Stomach smooth muscle (tissue), 2 donors: ENCODE results near the gene SERTM2.

Experiments
- H3K27ac ChIP-seq: one replicate; pipeline ENCODE4 v1.7.0; 2013; ENCODE audit warnings: mild to moderate bottlenecking, low read length, inconsistent platforms
- H3K27me3 ChIP-seq, 2 donors: one replicate each; pipeline ENCODE4 v1.7.0; 2013; ENCODE audit warnings: low read length in 2 of 2; ENCODE audit not compliant: insufficient read depth in 2 of 2, control insufficient read depth in 1 of 2
- H3K36me3 ChIP-seq, 2 donors: one replicate each; pipeline ENCODE4 v1.7.0; 2013; ENCODE audit warnings: low read length in 2 of 2; ENCODE audit not compliant: control insufficient read depth in 2 of 2, insufficient read depth in 2 of 2
- H3K4me1 ChIP-seq: one replicate; pipeline ENCODE4 v1.7.0; 2013; ENCODE audit warnings: low read length; ENCODE audit not compliant: control insufficient read depth, insufficient read depth
- H3K4me3 ChIP-seq, 2 donors: one replicate each; pipeline ENCODE4 v1.7.0; 2013; ENCODE audit warnings: low read length in 2 of 2
- H3K9ac ChIP-seq, 2 donors: one replicate each; pipeline ENCODE4 v1.7.0; 2013; ENCODE audit warnings: low read length in 2 of 2, mild to moderate bottlenecking in 1 of 2
- H3K9me3 ChIP-seq, 2 donors: one replicate each; pipeline ENCODE4 v1.7.0; 2013; ENCODE audit warnings: low read length in 2 of 2; ENCODE audit not compliant: control insufficient read depth in 2 of 2
- donor health status: healthy.
- donor health status: Pancreatic carcinoma.

SERTM2 gene

GRCh38 chrX:111511477-111511876, at the start of gene SERTM2:
TSS of gene SERTM2 (plus strand) at chrX:111511645. CDS start at chrX:111518858, 7,213 bp downstream.
- H3K9ac ChIP-seq, result no peak within 1 kb of the TSS
- H3K4me3 ChIP-seq, result no peak within 1 kb of the TSS
- no peak within 1 kb of the TSS for H3K27ac ChIP-seq
- peaks cover 0 to 7% of the 10 kb centered on the region in 2 donors for H3K27me3 ChIP-seq
- H3K4me1 ChIP-seq, result no peaks in the 10 kb centered on the region
- no peaks in the 10 kb centered on the region for H3K9me3 ChIP-seq
- no peaks in the 10 kb centered on the region for H3K36me3 ChIP-seq

GRCh38 chrX:111465669-111466068, 45.8 kb upstream of the SERTM2 start:
- no peak overlapping the region for H3K9ac ChIP-seq

GRCh38 chrX:111467896-111468295, 43.5 kb upstream of the SERTM2 start:
- Histone ChIP-seq H3K27me3 (peaks cover 0 to 4% of the 10 kb centered on the region in 2 donors), H3K27ac (no peak overlapping the region), H3K4me1 (no peaks in the 10 kb centered on the region), H3K4me3 (no peak overlapping the region), H3K36me3 (no peaks in the 10 kb centered on the region), H3K9ac (no peak overlapping the region), H3K9me3 (peaks cover 0 to 9% of the 10 kb centered on the region in 2 donors)

More at GRCh38 chrX:111465669-111466068, 45.8 kb upstream of the SERTM2 start:
- H3K4me3 ChIP-seq, result no peak overlapping the region
- H3K9me3 ChIP-seq, result no peaks in the 10 kb centered on the region
- no peaks in the 10 kb centered on the region for H3K4me1 ChIP-seq
- H3K36me3 ChIP-seq, result no peaks in the 10 kb centered on the region
- peaks cover 0 to 2% of the 10 kb centered on the region in 2 donors for H3K27me3 ChIP-seq
- no peak overlapping the region for H3K27ac ChIP-seq

- H3K4me1 ChIP-seq, result no peaks in the 10 kb centered on the region
- no peaks in the 10 kb centered on the region for H3K36me3 ChIP-seq
- H3K9ac ChIP-seq, result no peak overlapping the region
- H3K9me3 ChIP-seq, result peaks cover 0 to 9% of the 10 kb centered on the region in 2 donors
- peaks cover 0 to 4% of the 10 kb centered on the region in 2 donors for H3K27me3 ChIP-seq
- no peak overlapping the region for H3K27ac ChIP-seq
- no peak overlapping the region for H3K4me3 ChIP-seq
These were observed 40.6 kb upstream of the SERTM2 start for GRCh38 chrX:111470681-111471403.

GRCh38 chrX:111481896-111482295, 29.5 kb upstream of the SERTM2 start:
- no peaks in the 10 kb centered on the region for H3K9me3 ChIP-seq
- H3K36me3 ChIP-seq, result no peaks in the 10 kb centered on the region
- no peak overlapping the region for H3K27ac ChIP-seq
- H3K27me3 ChIP-seq, result peaks cover 0 to 4% of the 10 kb centered on the region in 2 donors
- H3K9ac ChIP-seq, result no peak overlapping the region
- H3K4me1 ChIP-seq, result no peaks in the 10 kb centered on the region
- no peak overlapping the region for H3K4me3 ChIP-seq

GRCh38 chrX:111483135-111483534, 28.3 kb upstream of the SERTM2 start:
- no peaks in the 10 kb centered on the region for H3K36me3 ChIP-seq
- no peak overlapping the region for H3K27ac ChIP-seq
- H3K27me3 ChIP-seq, result peaks cover 0 to 4% of the 10 kb centered on the region in 2 donors
- no peak overlapping the region for H3K4me3 ChIP-seq
- no peak overlapping the region for H3K9ac ChIP-seq
- no peaks in the 10 kb centered on the region for H3K9me3 ChIP-seq
- no peaks in the 10 kb centered on the region for H3K4me1 ChIP-seq

GRCh38 chrX:111483881-111484280, 27.6 kb upstream of the SERTM2 start:
- H3K27ac ChIP-seq, result no peak overlapping the region
- peaks cover 0 to 4% of the 10 kb centered on the region in 2 donors for H3K27me3 ChIP-seq
- H3K9ac ChIP-seq, result no peak overlapping the region
- H3K9me3 ChIP-seq, result no peaks in the 10 kb centered on the region
- H3K4me1 ChIP-seq, result no peaks in the 10 kb centered on the region
- H3K4me3 ChIP-seq, result no peak overlapping the region
- H3K36me3 ChIP-seq, result no peaks in the 10 kb centered on the region

- no peaks in the 10 kb centered on the region for H3K36me3 ChIP-seq
- no peaks in the 10 kb centered on the region for H3K27me3 ChIP-seq
- no peak overlapping the region for H3K4me3 ChIP-seq
These were observed 20.8 kb upstream of the SERTM2 start for GRCh38 chrX:111490688-111491087.

GRCh38 chrX:111492085-111492484, 19.4 kb upstream of the SERTM2 start:
- Histone ChIP-seq H3K9me3 (no peaks in the 10 kb centered on the region), H3K4me1 (no peaks in the 10 kb centered on the region), H3K27me3 (no peaks in the 10 kb centered on the region), H3K4me3 (no peak overlapping the region), H3K27ac (no peak overlapping the region), H3K36me3 (no peaks in the 10 kb centered on the region), H3K9ac (no peak overlapping the region)

More at GRCh38 chrX:111490688-111491087, 20.8 kb upstream of the SERTM2 start:
- Histone ChIP-seq H3K9me3 (no peaks in the 10 kb centered on the region), H3K9ac (no peak overlapping the region), H3K27ac (no peak overlapping the region), H3K4me1 (no peaks in the 10 kb centered on the region)

GRCh38 chrX:111498538-111499103, 12.8 kb upstream of the SERTM2 start:
- no peaks in the 10 kb centered on the region for H3K9me3 ChIP-seq
- H3K27me3 ChIP-seq, result peaks cover 0 to 4% of the 10 kb centered on the region in 2 donors
- H3K4me3 ChIP-seq, result no peak overlapping the region
- H3K27ac ChIP-seq, result no peak overlapping the region
- no peaks in the 10 kb centered on the region for H3K4me1 ChIP-seq
- H3K36me3 ChIP-seq, result no peaks in the 10 kb centered on the region
- H3K9ac ChIP-seq, result no peak overlapping the region

- Histone ChIP-seq H3K27me3 (peaks cover 0 to 4% of the 10 kb centered on the region in 2 donors), H3K9me3 (no peaks in the 10 kb centered on the region), H3K36me3 (no peaks in the 10 kb centered on the region), H3K9ac (no peak overlapping the region), H3K4me1 (no peaks in the 10 kb centered on the region), H3K27ac (no peak overlapping the region), H3K4me3 (no peak overlapping the region)
These were observed 7.9 kb upstream of the SERTM2 start for GRCh38 chrX:111503485-111503993.
